PC-3 (cell line): ENCODE measurements around the gene ACSM6. TPM values are rescaled to one million over a fixed set of nuclear protein-coding genes. Genes with fewer than 3 reads are reported as not detected.

Source experiments
- ATAC-seq: fragments of 200-7000 bp; cut with Tn5 transposase; 2 replicates; pipeline ENCODE4 v1.9.1; 2020; ENCODE audit warnings: mild to moderate bottlenecking, moderate library complexity
- BruUV-seq: library from RNA; stranded (reverse); fragments of 400-500 nt; replicated peaks from 2 replicates; lab custom pipeline; 2021; lab: Mats Ljungman, UMichigan
- CTCF ChIA-PET: fragments of 300-600 bp; sonication (Branson Sonifier 250); formaldehyde crosslinking; loops from one replicate; lab custom pipeline; 2022; ENCODE audit warnings: antibody characterized with exemption; lab: Charles Lee
- POLR2A ChIA-PET: fragments of 300-600 bp; sonication (Branson Sonifier 250); formaldehyde crosslinking; loops from one replicate; lab custom pipeline; 2022; ENCODE audit warnings: antibody characterized with exemption; ENCODE audit not compliant: unreplicated experiment; lab: Charles Lee
- DNase-seq: peaks from one replicate; pipeline ENCODE4 v3.0.0-alpha.2; 2015
- H2AFZ ChIP-seq: fragments of 300-600 bp; sonication (generic); 2 replicates; pipeline ENCODE4 v1.6.0; 2016; ENCODE audit warnings: antibody characterized with exemption, low read length
- H3F3A ChIP-seq: fragments of 300-600 bp; sonication (generic); one replicate; pipeline ENCODE4 v1.6.0; 2017; ENCODE audit warnings: antibody characterized with exemption, low read length, control low read depth, mild to moderate bottlenecking; ENCODE audit not compliant: unreplicated experiment
- H3K27ac ChIP-seq: fragments of 300-600 bp; sonication (generic); 2 replicates; pipeline ENCODE4 v1.5.1; 2016; ENCODE audit warnings: mild to moderate bottlenecking, low read length
- H3K27me3 ChIP-seq: fragments of 300-600 bp; sonication (generic); 2 replicates; pipeline ENCODE4 v1.6.1; 2016; ENCODE audit warnings: low read length, mixed read lengths
- H3K36me3 ChIP-seq: fragments of 300-600 bp; sonication (generic); 2 replicates; pipeline ENCODE4 v1.6.1; 2016; ENCODE audit warnings: low read depth, mixed run types, low read length, mixed read lengths
- H3K4me1 ChIP-seq: fragments of 300-600 bp; sonication (generic); 2 replicates; pipeline ENCODE4 v1.5.1; 2016; ENCODE audit warnings: low read length; ENCODE audit not compliant: insufficient read depth
- H3K4me2 ChIP-seq: fragments of 300-600 bp; sonication (generic); 2 replicates; pipeline ENCODE4 v1.6.0; 2016; ENCODE audit warnings: low read length
- H3K4me3 ChIP-seq: fragments of 300-600 bp; sonication (generic); 2 replicates; pipeline ENCODE4 v1.5.1; 2016; ENCODE audit warnings: mild to moderate bottlenecking, low read length, mixed read lengths
- H3K79me2 ChIP-seq: fragments of 300-600 bp; sonication (generic); 2 replicates; pipeline ENCODE4 v1.6.1; 2017; ENCODE audit warnings: low read length, mixed read lengths
- H3K9ac ChIP-seq: fragments of 300-600 bp; sonication (generic); 2 replicates; pipeline ENCODE4 v1.6.0; 2016; ENCODE audit warnings: mild to moderate bottlenecking, low read length
- H3K9me2 ChIP-seq: fragments of 300-600 bp; sonication (generic); replicated peaks from 2 replicates; pipeline ENCODE4 v1.6.1; 2016; ENCODE audit warnings: mixed run types, low read length, mixed read lengths
- H3K9me3 ChIP-seq: fragments of 300-600 bp; sonication (generic); 2 replicates; pipeline ENCODE4 v1.6.1; 2016; ENCODE audit warnings: low read length, mixed read lengths
- H4K20me1 ChIP-seq: fragments of 300-600 bp; sonication (generic); 2 replicates; pipeline ENCODE4 v1.6.1; 2016; ENCODE audit warnings: low read length, mixed read lengths
- CTCF ChIP-seq: fragments of 300-600 bp; sonication (generic); conservative IDR thresholded peaks from 2 replicates; pipeline ENCODE4 v1.5.1; 2017; ENCODE audit warnings: antibody characterized with exemption, low read depth, mild to moderate bottlenecking, low read length
- EZH2 ChIP-seq: fragments of 300-600 bp; sonication (generic); IDR thresholded peaks from one replicate; pipeline ENCODE4 v1.6.1; 2017; ENCODE audit warnings: antibody characterized with exemption, mild to moderate bottlenecking, low read length; ENCODE audit not compliant: unreplicated experiment
- EZH2phosphoT487 ChIP-seq: fragments of 300-600 bp; sonication (generic); IDR thresholded peaks from 2 replicates; pipeline ENCODE4 v1.6.1; 2018; ENCODE audit warnings: mild to moderate bottlenecking, antibody characterized with exemption, low read length, borderline replicate concordance
- intact Hi-C: fragments of 100-400 bp; cut with micrococcal nuclease; formaldehyde crosslinking; loops from 2 replicates; pipeline ENCODE4 v1.9.0; 2023
- total RNA-seq: library from RNA; depleted of rRNA; stranded (reverse); fragments of >200 nt; gene quantifications from 2 replicates; pipeline ENCODE4 v1.2.3, GENCODE V29; 2014

Gene ACSM6
- total RNA-seq, 1 experiment from 2014 or later, result not detected

DNA sequence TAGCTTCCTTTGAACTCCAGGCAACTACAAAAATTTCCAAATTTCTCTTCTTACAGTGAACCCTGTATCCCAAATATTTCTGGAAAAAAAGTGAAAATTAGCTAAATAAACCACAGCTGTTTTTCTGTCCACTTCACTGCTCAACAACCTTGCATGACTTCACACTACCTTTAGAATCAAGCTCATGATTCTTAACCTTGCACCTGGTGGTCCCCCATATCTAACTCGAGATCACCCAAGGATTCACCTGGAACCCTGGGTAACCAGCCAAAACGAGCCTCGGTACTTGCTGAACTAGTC lies 49.2 kb downstream of the ACSM6 start:
- ChIA-PET POLR2A (no interaction called here), CTCF (interaction anchor here (0.5 to 2.5 kb wide), 4 partner anchors 21 to 61 kb away, joined by 3 to 35 read pairs (median 6); no protein-coding TSS in a partner anchor)

DNA sequence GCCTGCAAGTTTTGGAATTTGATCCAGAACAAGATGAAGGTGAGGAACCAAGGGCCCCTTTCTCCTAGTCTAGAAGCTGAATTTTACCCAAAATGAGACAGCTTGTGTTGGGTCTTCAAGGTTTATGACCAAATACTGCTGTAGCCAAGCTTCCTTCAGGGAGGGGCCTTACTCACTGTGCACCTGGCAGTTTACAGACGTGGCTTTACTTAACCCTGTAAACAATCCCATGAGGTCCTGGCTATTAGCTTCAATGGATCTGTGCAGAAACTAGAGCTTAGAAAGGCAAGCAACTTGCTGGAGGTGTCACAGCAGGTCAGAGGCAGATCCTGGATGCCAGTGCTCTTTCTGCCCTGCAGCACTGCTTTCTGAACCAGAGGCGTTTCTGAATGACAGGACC lies 50.1 kb downstream of the ACSM6 start:
- ATAC-seq, result no peak
- no peak overlapping the region for H2AFZ ChIP-seq
- H3K27ac ChIP-seq, result no peak overlapping the region
- TF ChIP-seq EZH2phosphoT487 (no peak), EZH2 (no peak), CTCF (no peak)
- H3K9me2 ChIP-seq, result no peaks in the 10 kb centered on the region
- no peak overlapping the region for H3K4me3 ChIP-seq
- H3F3A ChIP-seq, result no peaks in the 10 kb centered on the region
- H3K36me3 ChIP-seq, result peaks cover 30% of the 10 kb centered on the region; the same call in 1 of the 2 replicates
- H3K27me3 ChIP-seq, result no peaks in the 10 kb centered on the region
- H3K9ac ChIP-seq, result no peak overlapping the region
- no peaks in the 10 kb centered on the region for H3K9me3 ChIP-seq
- H3K4me2 ChIP-seq, result no peak overlapping the region
- POLR2A ChIA-PET, result interaction anchor here (0.5 kb wide), 1 partner anchor 90 kb away, joined by 5 read pairs; no protein-coding TSS in a partner anchor
- no peaks in the 10 kb centered on the region for H4K20me1 ChIP-seq
- H3K4me1 ChIP-seq, result peaks cover 25% of the 10 kb centered on the region
- BruUV-seq, result no TSS peak
- DNase-seq, result no peak
- CTCF ChIA-PET, result interaction anchor here (0.6 to 2.5 kb wide), 3 partner anchors 35 to 765 kb away, joined by 3 to 35 read pairs (median 10); no protein-coding TSS in a partner anchor
- H3K79me2 ChIP-seq, result no peaks in the 10 kb centered on the region
- intact Hi-C loops, result loop anchor here (10.0 kb wide), 1 partner anchor 59 kb away; no protein-coding TSS in a partner anchor

More for the DNA sequence above, 49.2 kb downstream of the ACSM6 start:
- Histone ChIP-seq H4K20me1 (no peaks in the 10 kb centered on the region), H3K4me2 (no peak overlapping the region), H3F3A (no peaks in the 10 kb centered on the region), H3K9ac (no peak overlapping the region), H3K9me3 (no peaks in the 10 kb centered on the region), H3K36me3 (peaks cover 30% of the 10 kb centered on the region; the same call in 1 of the 2 replicates), H3K27me3 (no peaks in the 10 kb centered on the region), H3K79me2 (no peaks in the 10 kb centered on the region), H3K27ac (no peak overlapping the region), H3K4me3 (no peak overlapping the region), H3K4me1 (peaks cover 27% of the 10 kb centered on the region), H2AFZ (no peak overlapping the region), H3K9me2 (no peaks in the 10 kb centered on the region)
- DNase-seq (no peak), ATAC-seq (no peak)
- no peak for TF ChIP-seq EZH2phosphoT487
- TF ChIP-seq CTCF, result no peak
- no peak for TF ChIP-seq EZH2
- BruUV-seq, result no TSS peak
- intact Hi-C loops, result loop anchor here (1.0 to 10.0 kb wide), 3 partner anchors 42 to 110 kb away; no protein-coding TSS in a partner anchor

GRCh38 chr10:95245425-95246055 lies 51.5 kb downstream of the ACSM6 start:
- no peaks in the 10 kb centered on the region for H3F3A ChIP-seq
- H3K27ac ChIP-seq, result no peak overlapping the region
- H3K4me1 ChIP-seq, result peaks cover 25% of the 10 kb centered on the region
- ChIA-PET CTCF (no interaction called here), POLR2A (no interaction called here)
- 0 out of 2 replicates have a peak, but pooled peaks cover 2% of the 10 kb centered on the region for H3K79me2 ChIP-seq
- no peak overlapping the region for H3K4me3 ChIP-seq
- H3K36me3 ChIP-seq, result peaks cover 30% of the 10 kb centered on the region; the same call in 1 of the 2 replicates
- H2AFZ ChIP-seq, result no peak overlapping the region
- no peak for DNase-seq
- no peak overlapping the region for H3K9ac ChIP-seq
- H3K4me2 ChIP-seq, result no peak overlapping the region
- no peaks in the 10 kb centered on the region for H4K20me1 ChIP-seq
- H3K9me3 ChIP-seq, result no peaks in the 10 kb centered on the region
- no TSS peak for BruUV-seq
- no peaks in the 10 kb centered on the region for H3K27me3 ChIP-seq
- ATAC-seq, result no peak
- intact Hi-C loops, result loop anchor here (1.0 to 10.0 kb wide), 3 partner anchors 42 to 118 kb away; no protein-coding TSS in a partner anchor
- no peak for TF ChIP-seq EZH2phosphoT487
- TF ChIP-seq CTCF, result no peak
- TF ChIP-seq EZH2, result no peak
- no peaks in the 10 kb centered on the region for H3K9me2 ChIP-seq
